Stimulated activated CD4-positive, alpha-beta T cell treated with anti-CD3 and anti-CD28 coated beads, TNF-alpha, amount 100 ng/mL, for 1 hour (primary cell): Measurements from ENCODE around the gene PTCH2.

ENCODE experiments used
- DNase-seq, 3 donors: peaks; one replicate each; pipeline ENCODE4 v3.0.0-alpha.2; 2020; ENCODE audit warnings: low read depth in 3 of 3, low spot score in 1 of 3

Gene PTCH2, protein sequence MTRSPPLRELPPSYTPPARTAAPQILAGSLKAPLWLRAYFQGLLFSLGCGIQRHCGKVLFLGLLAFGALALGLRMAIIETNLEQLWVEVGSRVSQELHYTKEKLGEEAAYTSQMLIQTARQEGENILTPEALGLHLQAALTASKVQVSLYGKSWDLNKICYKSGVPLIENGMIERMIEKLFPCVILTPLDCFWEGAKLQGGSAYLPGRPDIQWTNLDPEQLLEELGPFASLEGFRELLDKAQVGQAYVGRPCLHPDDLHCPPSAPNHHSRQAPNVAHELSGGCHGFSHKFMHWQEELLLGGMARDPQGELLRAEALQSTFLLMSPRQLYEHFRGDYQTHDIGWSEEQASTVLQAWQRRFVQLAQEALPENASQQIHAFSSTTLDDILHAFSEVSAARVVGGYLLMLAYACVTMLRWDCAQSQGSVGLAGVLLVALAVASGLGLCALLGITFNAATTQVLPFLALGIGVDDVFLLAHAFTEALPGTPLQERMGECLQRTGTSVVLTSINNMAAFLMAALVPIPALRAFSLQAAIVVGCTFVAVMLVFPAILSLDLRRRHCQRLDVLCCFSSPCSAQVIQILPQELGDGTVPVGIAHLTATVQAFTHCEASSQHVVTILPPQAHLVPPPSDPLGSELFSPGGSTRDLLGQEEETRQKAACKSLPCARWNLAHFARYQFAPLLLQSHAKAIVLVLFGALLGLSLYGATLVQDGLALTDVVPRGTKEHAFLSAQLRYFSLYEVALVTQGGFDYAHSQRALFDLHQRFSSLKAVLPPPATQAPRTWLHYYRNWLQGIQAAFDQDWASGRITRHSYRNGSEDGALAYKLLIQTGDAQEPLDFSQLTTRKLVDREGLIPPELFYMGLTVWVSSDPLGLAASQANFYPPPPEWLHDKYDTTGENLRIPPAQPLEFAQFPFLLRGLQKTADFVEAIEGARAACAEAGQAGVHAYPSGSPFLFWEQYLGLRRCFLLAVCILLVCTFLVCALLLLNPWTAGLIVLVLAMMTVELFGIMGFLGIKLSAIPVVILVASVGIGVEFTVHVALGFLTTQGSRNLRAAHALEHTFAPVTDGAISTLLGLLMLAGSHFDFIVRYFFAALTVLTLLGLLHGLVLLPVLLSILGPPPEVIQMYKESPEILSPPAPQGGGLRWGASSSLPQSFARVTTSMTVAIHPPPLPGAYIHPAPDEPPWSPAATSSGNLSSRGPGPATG

GRCh38 chr1:44842862-44843655, at the start of gene PTCH2:
PTCH2 (minus strand) TSS chr1:44843253; CDS start chr1:44842932, 321 bp downstream.
- no peak for DNase-seq

DNA sequence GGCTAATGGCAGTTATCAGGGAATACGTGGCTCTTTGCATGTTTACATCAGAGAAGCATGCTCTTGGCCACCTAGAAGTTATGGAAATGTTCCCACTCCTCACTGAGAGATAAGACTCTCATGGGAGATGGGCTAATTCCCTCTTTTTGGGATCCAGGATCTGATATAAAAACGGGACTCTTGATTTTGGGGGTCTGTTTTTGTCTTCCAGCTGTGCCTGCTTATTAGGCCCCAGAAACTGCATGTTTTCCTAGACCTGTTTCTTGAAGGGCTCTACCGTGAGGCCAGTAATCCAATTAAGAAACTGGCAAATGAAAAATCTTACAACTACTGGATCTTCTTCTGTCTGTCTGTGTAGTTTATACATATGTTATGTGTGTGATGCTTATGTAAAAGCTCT, 47.0 kb upstream of the PTCH2 start:
- no peak for DNase-seq

DNA sequence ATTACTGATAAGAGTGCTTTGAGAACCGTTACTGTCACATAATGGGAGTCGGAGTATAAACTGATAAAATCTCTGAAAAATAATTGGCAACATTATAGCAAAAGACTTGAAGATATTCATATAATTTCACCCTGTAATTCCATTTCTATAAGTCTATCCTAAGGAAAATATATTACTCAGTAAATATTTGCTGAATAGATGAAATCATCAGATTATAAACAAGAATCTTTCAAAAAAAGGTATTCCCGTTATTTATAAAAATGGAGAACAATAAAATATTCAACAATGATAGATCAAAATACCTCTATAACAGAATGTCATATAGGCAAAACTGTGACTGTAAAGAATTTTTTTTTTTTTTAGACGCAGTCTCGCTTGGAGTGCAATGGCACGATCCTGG, 42.4 kb upstream of the PTCH2 start:
- DNase-seq: no peak

GRCh38 chr1:44884746-44885145, 41.7 kb upstream of the PTCH2 start:
- no peak for DNase-seq

DNA sequence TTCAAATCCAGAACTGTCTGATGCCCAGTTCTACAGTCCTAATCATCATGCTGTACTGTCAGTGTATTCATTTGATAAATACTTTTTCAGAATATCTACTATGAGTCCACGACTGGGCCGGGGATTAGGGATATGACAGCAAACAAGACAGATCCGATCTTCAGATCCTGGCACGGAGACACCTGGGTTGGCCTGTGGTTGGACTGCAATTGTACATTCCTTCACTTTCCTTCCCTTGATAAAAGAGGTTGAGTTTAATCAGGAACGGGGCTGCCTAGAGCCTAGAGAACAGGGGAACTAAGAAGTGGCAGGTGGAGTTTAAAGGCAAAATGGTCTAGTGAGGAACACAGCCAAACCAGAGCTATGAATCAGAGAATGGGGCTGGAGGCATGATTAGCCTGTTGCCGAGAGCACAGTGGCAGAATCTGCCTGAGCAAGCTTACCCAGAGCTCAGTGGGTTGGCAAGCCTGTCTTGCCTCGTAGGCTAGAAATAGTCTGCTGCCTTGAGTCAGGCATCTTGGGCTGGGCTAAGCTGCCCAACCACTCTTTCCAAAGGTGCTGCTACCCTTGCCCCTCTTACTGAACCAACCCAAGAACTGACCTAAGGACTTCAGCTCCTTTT, 38.1 kb upstream of the PTCH2 start:
- DNase-seq: no peak

DNA sequence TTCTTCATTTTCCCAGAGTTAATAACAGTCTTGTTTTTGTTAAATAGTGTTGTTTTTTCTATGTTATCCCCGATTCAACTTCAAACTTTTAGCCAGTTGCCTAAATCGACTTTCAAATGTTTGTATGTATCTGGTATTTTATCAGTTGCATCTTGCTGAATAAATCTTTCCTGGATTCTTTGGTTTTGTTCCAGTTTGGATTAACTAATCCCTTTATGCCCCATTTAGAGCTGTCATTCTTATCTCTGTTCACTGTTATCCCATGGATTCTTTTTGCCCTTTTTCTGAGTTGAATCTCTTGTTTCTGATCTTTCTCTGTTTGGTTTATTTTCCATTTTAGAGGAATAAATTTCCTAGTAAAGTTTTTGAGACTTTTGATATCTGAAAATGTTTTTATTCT, 31.1 kb upstream of the PTCH2 start:
- no peak for DNase-seq

GRCh38 chr1:44870096-44870495, 27.0 kb upstream of the PTCH2 start:
- DNase-seq: no peak

GRCh38 chr1:44867801-44868200, 24.7 kb upstream of the PTCH2 start:
- DNase-seq: no peak

DNA sequence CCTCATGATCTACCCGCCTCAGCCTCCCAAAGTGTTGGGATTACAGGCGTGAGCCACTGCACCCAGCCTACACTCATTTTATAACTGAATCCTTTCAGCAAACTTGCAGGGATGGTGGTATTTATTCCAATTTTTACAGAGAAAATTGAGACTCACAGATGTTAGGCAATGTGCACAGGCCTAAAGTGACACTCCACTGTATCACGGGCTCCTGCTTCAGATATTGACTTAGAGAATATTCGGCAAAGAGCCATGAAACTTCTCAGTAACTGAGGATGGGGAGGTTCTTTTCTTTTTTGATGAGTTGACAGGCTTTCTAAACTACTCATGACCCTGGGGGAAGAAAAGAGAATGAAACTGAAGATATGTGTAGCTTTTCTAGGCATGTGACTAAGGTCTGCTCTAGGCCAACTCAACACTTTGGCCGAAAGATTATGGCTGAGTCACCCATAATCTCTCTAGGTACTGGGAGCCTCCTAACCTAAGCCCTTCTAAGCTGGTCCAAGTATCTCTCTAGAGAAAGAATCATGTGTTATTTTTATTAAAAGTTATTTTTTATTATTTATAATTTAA, 19.9 kb upstream of the PTCH2 start:
- DNase-seq: no peak

- no peak for DNase-seq
Observed at GRCh38 chr1:44860891-44861425, 17.9 kb upstream of the PTCH2 start.

DNA sequence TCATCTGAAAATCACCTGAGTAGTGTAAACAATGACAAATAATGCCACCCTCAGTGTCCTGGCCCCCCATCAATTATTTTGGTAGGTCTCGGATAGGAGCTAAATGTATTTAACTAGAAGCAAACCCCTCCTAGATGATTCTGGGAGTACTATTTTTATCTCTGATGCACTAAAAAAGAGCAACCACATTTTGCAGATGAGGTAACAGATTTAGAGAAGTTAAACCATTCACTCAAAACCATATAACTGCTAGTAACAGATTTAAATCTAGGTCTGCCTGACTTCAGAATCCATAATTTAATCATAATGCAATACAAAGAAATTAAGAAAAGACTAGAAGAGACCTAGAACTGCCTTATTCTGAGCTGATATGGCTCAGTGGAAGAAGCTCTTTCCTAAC, 17.3 kb upstream of the PTCH2 start:
- DNase-seq: no peak

DNA sequence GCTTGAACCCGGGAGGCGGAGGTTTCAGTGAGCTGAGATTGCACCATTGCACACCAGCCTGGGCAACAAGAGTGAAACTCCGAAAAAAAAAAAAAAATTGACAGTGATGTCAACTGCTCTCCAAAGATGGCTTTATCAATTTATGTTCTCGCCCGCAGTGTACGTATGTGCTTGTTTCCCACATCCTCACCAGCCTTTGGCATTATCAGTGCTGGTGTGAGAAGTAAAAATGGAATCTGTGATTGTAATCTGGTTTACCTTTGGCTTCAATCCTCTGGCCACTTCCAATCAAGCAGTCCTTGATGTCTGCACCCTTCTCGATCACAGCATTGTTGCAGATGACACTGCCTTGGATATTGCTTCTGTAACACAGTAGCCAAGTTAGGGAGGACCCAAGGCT, 14.4 kb upstream of the PTCH2 start:
- no peak for DNase-seq

- DNase-seq: no peak
Observed at GRCh38 chr1:44855742-44856141, 12.7 kb upstream of the PTCH2 start.

DNA sequence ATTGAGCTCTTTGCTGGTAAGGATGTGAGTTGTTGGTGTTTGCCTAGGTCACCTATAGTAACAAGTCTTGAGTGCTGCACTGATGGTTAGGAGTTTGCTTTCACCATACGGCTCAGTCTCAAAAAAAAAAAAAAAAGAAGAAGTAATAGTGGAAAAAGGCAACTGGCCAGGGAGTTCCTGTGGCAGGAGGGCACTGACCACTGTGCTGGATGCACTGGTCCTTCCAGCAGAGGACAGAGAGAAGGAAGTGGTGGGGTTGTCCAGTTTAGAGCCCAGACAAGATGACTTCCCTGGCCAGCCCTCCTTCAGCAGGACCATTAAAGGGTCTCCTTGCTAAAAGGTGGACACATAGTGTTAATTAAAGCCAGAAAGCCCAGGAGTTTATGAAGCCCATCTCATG, 11.9 kb upstream of the PTCH2 start:
- DNase-seq: no peak

DNA sequence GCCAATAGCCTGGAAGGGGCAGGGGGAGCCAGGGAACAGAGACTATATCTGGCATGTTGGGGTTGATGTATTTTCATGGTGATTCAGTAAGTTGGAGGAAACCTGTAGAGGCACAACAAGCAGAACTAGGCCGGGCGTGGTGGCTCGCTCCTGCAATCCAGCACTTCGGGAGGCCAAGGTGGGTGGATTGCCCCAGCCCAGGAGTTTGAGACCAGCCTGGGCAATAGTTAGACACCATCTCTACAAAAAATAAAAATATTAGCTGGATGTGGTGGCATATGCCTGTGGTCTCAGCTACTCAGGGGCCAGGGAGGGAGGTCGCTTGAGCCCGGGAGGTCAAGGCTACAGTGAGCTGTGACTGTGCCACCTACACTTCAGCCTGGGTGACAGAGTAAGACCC, 10.1 kb upstream of the PTCH2 start:
- no peak for DNase-seq

DNA sequence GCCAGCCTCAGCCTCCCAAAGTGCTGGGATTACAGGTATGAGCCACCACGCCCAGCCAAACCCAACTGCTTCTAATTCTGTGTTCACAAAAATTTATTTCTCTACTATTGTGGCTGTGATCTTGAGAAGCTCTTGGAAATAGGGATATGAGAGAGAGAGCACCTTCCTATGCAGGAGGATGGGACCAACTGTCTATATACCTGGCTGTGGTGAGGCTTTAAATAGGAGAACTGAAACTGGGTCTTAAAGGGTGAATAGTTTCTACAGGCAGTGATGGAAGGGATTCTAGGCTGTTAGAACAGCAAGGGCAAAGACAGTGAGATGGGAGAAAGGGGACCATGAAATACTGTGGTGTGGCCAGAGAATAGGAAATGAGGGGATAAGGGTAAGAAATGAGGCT, 8.3 kb upstream of the PTCH2 start:
- no peak for DNase-seq

DNA sequence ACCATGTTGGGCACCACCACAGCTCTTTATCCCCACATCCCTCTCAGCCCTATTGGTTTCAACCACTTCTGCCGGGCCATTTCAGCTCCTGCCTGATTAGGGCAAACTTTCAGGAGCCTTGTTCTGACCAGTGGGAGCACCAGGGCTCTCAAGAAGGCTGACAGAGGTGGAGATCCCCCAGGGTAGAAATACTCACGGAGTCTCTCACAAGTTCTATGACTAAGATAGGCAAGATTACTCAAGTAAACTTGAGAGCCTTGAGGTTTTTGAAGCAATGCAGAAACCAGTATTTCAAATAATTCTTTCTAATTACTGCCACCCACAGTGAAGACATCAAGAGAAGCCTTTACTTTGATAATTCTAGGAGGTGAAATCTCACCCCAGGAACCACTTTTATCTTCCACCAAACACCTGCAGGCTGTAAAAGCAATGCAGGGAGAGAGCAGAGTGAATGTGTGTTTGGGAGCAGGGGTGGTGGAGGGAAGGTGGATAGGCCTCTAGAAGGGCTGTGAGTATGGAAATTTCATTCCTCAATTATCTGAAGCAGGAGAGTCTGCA, 6.6 kb upstream of the PTCH2 start:
- no peak for DNase-seq

DNA sequence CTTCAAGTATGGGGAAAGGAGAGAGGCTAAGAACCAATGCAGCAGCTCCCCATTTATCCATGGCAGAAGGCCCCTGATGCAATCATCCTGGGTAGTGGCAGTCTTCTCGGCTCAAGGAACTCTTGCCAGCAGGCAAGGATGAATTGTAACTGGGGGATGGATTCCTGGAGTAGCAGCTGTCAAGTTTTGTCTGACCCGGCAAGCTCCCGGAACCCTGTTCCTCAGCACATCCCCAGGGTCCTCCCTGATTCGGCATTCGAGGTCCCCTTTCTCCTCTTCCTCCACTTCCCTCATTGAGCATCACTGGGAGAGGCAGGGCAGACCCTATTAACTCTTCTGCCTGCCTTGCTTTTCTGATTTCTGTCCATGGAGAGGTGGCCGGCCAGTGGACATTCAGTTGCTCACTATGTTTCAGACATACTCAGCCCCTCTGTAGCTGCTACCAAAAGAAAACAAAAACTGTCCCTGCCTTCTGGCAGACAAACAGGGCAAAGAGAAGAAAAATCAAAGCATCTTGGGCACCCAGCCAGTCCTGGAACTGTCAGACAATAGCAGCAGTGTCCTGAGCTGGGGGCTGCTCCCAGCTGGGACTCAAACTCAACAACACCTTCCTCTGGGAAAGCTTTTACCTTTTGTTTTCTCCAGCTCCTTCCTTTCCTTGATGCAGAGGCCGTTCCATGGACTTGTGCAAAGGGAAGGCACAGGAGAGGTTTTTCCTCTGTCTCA, 5.6 kb upstream of the PTCH2 start:
- no peak for DNase-seq

DNA sequence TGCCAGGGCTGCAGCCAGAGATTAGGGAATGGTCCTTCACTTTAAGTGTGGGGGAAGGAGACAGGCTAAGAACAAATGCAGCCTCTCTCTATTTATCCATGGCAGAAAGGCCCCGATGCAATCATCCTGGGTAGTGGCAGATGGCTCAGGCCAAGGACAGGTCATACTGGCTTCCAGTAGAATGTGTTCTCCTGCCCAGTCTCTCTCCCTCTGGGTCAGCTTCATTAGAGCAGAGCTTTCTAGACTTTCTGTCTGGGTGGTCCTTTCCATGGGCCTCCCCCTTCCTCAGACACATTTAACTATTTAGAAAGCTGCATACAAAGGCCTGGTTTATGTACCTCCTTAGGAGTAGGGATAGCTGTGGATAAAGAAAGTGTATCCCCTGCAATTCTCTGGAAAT, 4.8 kb upstream of the PTCH2 start:
- DNase-seq: no peak
